K562 (cell line): Measurements from ENCODE around the gene FAM200A. TPM values are rescaled to one million over a fixed set of nuclear protein-coding genes. Genes with fewer than 3 reads are reported as not detected.

Source experiments
- ATAC-seq: fragments of 200-7000 bp; cut with Tn5 transposase; 3 replicates; pipeline ENCODE4 v1.9.1; 2020; ENCODE audit warnings: moderate library complexity
- BruUV-seq: library from RNA; stranded (reverse); fragments of 400-500 nt; replicated peaks from 2 replicates; lab custom pipeline; 2021; lab: Mats Ljungman, UMichigan
- CTCF ChIA-PET: fragments of 300-600 bp; formaldehyde crosslinking; extraction: SDS; loops from one replicate; lab custom pipeline; 2021; ENCODE audit warnings: low intra/inter-chr PET ratio; lab: Yijun Ruan, JAX
- POLR2A ChIA-PET: fragments of 300-600, 350-650 bp; sonication (Branson Sonifier 250); formaldehyde crosslinking; extraction: SDS; loops from one replicate; lab custom pipeline; 2021; ENCODE audit warnings: antibody characterized with exemption, inconsistent platforms; lab: Yijun Ruan, JAX
- DNase-seq, 4 experiments: peaks; one replicate each; pipeline versions ENCODE4 v3.0.0 to v3.0.0-alpha.2; 2011 to 2018; ENCODE audit warnings: low spot score in 3 of 4, mixed read lengths in 3 of 4; ENCODE audit errors: extremely low read depth in 1 of 4
- FAIRE-seq: peaks from 2 replicates; lab custom pipeline; 2011; peaks lifted over from hg19 to GRCh38; lab: Jason Lieb, UNC
- H2AFZ ChIP-seq: 2 replicates; pipeline ENCODE4 v1.6.0; 2011; ENCODE audit warnings: low read depth, low read length, control low read depth, inconsistent platforms
- H3K27ac ChIP-seq: fragments of 200-600 bp; 3 replicates; pipeline ENCODE4 v1.8.0; 2011; ENCODE audit warnings: low read depth, mild to moderate bottlenecking, control low read depth, inconsistent platforms, low read length, moderate library complexity, mixed read lengths; ENCODE audit errors: extremely low read depth
- H3K27me3 ChIP-seq, 2 experiments: fragments of 300-600 bp in 1 of 2; 2 replicates in 1 of 2; 3 replicates in 1 of 2; pipeline versions ENCODE4 v1.6.0 to v1.8.0; 2011; ENCODE audit warnings: inconsistent platforms in 2 of 2, low read length in 2 of 2, mild to moderate bottlenecking in 1 of 2, mixed read lengths in 1 of 2, moderate library complexity in 1 of 2; ENCODE audit not compliant: control insufficient read depth in 2 of 2, insufficient read depth in 2 of 2
- H3K36me3 ChIP-seq: fragments of 300-600 bp; 3 replicates; pipeline ENCODE4 v1.8.0; 2011; ENCODE audit warnings: mild to moderate bottlenecking, low read length, inconsistent platforms; ENCODE audit not compliant: control insufficient read depth, insufficient read depth
- H3K4me1 ChIP-seq, 2 experiments: fragments of 200-600 bp in 1 of 2; replicated peaks in 1 of 2; 2 replicates in 1 of 2; 3 replicates in 1 of 2; pipeline versions ENCODE4 v1.5.1 to v1.8.0; 2011; ENCODE audit warnings: inconsistent platforms in 2 of 2, low read length in 2 of 2, mild to moderate bottlenecking in 1 of 2, mixed read lengths in 1 of 2, moderate library complexity in 1 of 2; ENCODE audit not compliant: control insufficient read depth in 2 of 2, insufficient read depth in 2 of 2
- H3K4me2 ChIP-seq: 2 replicates; pipeline ENCODE4 v1.6.1; 2011; ENCODE audit warnings: low read length, control low read depth, inconsistent platforms, mixed read lengths; ENCODE audit not compliant: insufficient read depth
- H3K4me3 ChIP-seq: fragments of 200-600 bp; sonication (generic), shearing (Covaris generic); 2 replicates; pipeline ENCODE4 v1.5.1; 2016; ENCODE audit warnings: control low read depth, inconsistent platforms
- H3K79me2 ChIP-seq: fragments of 200-600 bp; 3 replicates; pipeline ENCODE4 v1.8.0; 2011; ENCODE audit warnings: low read length, inconsistent platforms; ENCODE audit not compliant: control insufficient read depth, insufficient read depth
- H3K9ac ChIP-seq, 2 experiments: 2 replicates each; pipeline versions ENCODE4 v1.6.0 to v1.6.1; 2011; ENCODE audit warnings: low read depth in 2 of 2, low read length in 2 of 2, control low read depth in 1 of 2, inconsistent platforms in 1 of 2, mild to moderate bottlenecking in 1 of 2, mixed read lengths in 1 of 2; ENCODE audit not compliant: insufficient read depth in 1 of 2
- H3K9me1 ChIP-seq: one replicate; pipeline ENCODE4 v1.6.0; 2011; ENCODE audit warnings: inconsistent platforms, mild to moderate bottlenecking, low read length, moderate library complexity; ENCODE audit not compliant: control insufficient read depth, insufficient read depth
- H3K9me3 ChIP-seq: replicated peaks from 2 replicates; pipeline ENCODE4 v1.5.1; 2011; ENCODE audit warnings: low read depth, low read length, inconsistent platforms; ENCODE audit not compliant: control insufficient read depth, insufficient read depth
- H4K20me1 ChIP-seq: replicated peaks from 2 replicates; pipeline ENCODE4 v1.6.1; 2011; ENCODE audit warnings: low read length, inconsistent platforms, mixed read lengths; ENCODE audit not compliant: control insufficient read depth, insufficient read depth
- BHLHE40 ChIP-seq: IDR thresholded peaks from 2 replicates; pipeline ENCODE4 v1.6.1; 2011; ENCODE audit warnings: low read length, improper control_type of control experiment
- CREB3 ChIP-seq: fragments of 450-650 bp; conservative IDR thresholded peaks from 2 replicates; pipeline ENCODE4 v1.6.1; 2016; ENCODE audit warnings: missing genetic modification characterization, low read depth, mild to moderate bottlenecking, missing compliant biosample characterization, moderate library complexity
- FOXP1 ChIP-seq: sonication (generic); formaldehyde crosslinking; IDR thresholded peaks from 2 replicates; pipeline ENCODE4 v1.8.0; 2022; ENCODE audit warnings: mild to moderate bottlenecking, missing genetic modification reagents
- ID3 ChIP-seq, 2 experiments: fragments of 250-450 bp in 1 of 2; fragments of 450-650 bp in 1 of 2; sonication (Bioruptor Pico) in 1 of 2; IDR thresholded peaks; 2 replicates each; pipeline versions ENCODE4 v1.6.1 to v1.8.0; 2016 to 2021; ENCODE audit warnings: mild to moderate bottlenecking in 2 of 2, moderate library complexity in 2 of 2, missing compliant biosample characterization in 1 of 2, missing genetic modification characterization in 1 of 2
- JUNB ChIP-seq: fragments of 450-650 bp; formaldehyde crosslinking; conservative IDR thresholded peaks from 2 replicates; pipeline ENCODE4 v1.4.0; 2020; ENCODE audit warnings: mild to moderate bottlenecking
- KLF1 ChIP-seq: fragments of 450-650 bp; IDR thresholded peaks from 2 replicates; pipeline ENCODE4 v1.6.1; 2016; ENCODE audit warnings: missing genetic modification characterization, missing compliant biosample characterization
- RREB1 ChIP-seq: fragments of 250-450 bp; sonication (Bioruptor Pico); IDR thresholded peaks from 2 replicates; pipeline ENCODE4 v1.4.0; 2020
- SMARCE1 ChIP-seq: fragments of 450-650 bp; IDR thresholded peaks from 2 replicates; pipeline ENCODE4 v1.7.1; 2016; ENCODE audit warnings: mild to moderate bottlenecking
- ZBTB17 ChIP-seq: fragments of 450-650 bp; formaldehyde crosslinking; IDR thresholded peaks from 2 replicates; pipeline ENCODE4 v1.4.0; 2020; ENCODE audit warnings: mild to moderate bottlenecking
- ZNF766 ChIP-seq: fragments of 200-800 bp; sonication (Bioruptor generic); conservative IDR thresholded peaks from 2 replicates; pipeline ENCODE4 v1.6.1; 2016; ENCODE audit warnings: missing genetic modification characterization, missing compliant biosample characterization
- WGBS: fragments of 100-300 bp; shearing (Covaris generic); methylation state at CpG from one replicate; pipeline ENCODE4 v1.1.6; 2016; ENCODE audit warnings: low coverage, mixed read lengths; ENCODE audit not compliant: insufficient coverage; ENCODE audit errors: missing lambda C conversion rate; 5-methylcytosine and 5-hydroxymethylcytosine counted together
- in situ Hi-C: fragments of 300-500 bp; cut with MboI; formaldehyde crosslinking; loops from 4 replicates; pipeline ENCODE4 v1.15.0; 2018; ENCODE audit warnings: inconsistent platforms, mixed read lengths
- intact Hi-C: fragments of 100-400 bp; cut with micrococcal nuclease; formaldehyde crosslinking; loops from 2 replicates; pipeline ENCODE4 v1.14.2; 2022
- polyA plus RNA-seq, 8 experiments: library from polyadenylated mRNA; depleted of rRNA in 4 of 8; stranded (reverse) in 5 of 8; unstranded in 3 of 8; fragments of >200 nt; fragmentation: Nextera tagmentation in 2 of 8; fragmentation: Illumina TruSeq in 1 of 8; extraction: Ambion mirVana in 2 of 8; extraction: Trizol in 1 of 8; gene quantifications; 2 replicates each; pipeline versions ENCODE4 v1.2.1 to v1.2.3, GENCODE V29; 2011 to 2014; ENCODE audit warnings: inconsistent platforms in 1 of 8, missing spikeins in 1 of 8
- total RNA-seq, 7 experiments: library from RNA; depleted of rRNA in 6 of 7; stranded (reverse); fragments of >200 nt in 6 of 7; fragmentation: Illumina TruSeq in 2 of 7; extraction: Trizol in 2 of 7; gene quantifications; 2 replicates each; pipeline versions ENCODE4 v1.2.1 to v1.2.3, GENCODE V29; 2011 to 2021; ENCODE audit warnings: low replicate concordance in 1 of 7

The FAM200A gene
- total and polyA plus RNA-seq, 9 of the 15 experiments (the other 6 are each of a cell fraction or from before 2014, with no cell fraction given): 3.3 to 11.2 (median 8.3) TPM

- peak; percentile 69 for TF ChIP-seq ZNF766
- TF ChIP-seq ID3 (CRISPR knock-in tag; IDR thresholded peaks at IDR 0.05): no peak
- no peak for TF ChIP-seq ID3 (tag; IDR thresholded peaks at IDR 0.05)
- TF ChIP-seq BHLHE40: peak; percentile 90
- no peak for TF ChIP-seq FOXP1 (CRISPR knock-in tag)
- peak; percentile 13; the same call in 1 of the 2 replicates for TF ChIP-seq KLF1 (tag)
- TF ChIP-seq CREB3 (tag): no peak
Observed at GRCh38 chr7:99499721-99500636, 51.9 kb downstream of the FAM200A start, which contains the start of gene ZNF394 (continued).

GRCh38 chr7:99499371-99499720, 52.6 kb downstream of the FAM200A start:
- peak overlapping the region; percentile 84 to 99 for H3K9ac ChIP-seq
- ChIA-PET POLR2A (interaction anchor here (0.6 to 1.4 kb wide), 5 partner anchors 9 to 53 kb away, joined by 3 to 8 read pairs (median 4); partner anchors contain the start of gene FAM200A), CTCF (interaction anchor here (0.7 kb wide), 1 partner anchor 336 kb away, joined by 3 read pairs; no protein-coding TSS in a partner anchor)
- BruUV-seq: no TSS peak
- H3K4me1 ChIP-seq: peaks cover 5 to 26% of the 10 kb centered on the region in 2 experiments; a peak in 3 of 5 replicates
- H3K4me2 ChIP-seq: peak overlapping the region; percentile 93
- WGBS: 0% methylated on average over 14 of the region's 14 CpGs
- H2AFZ ChIP-seq: peak overlapping the region; percentile 87
- TF ChIP-seq RREB1: 0 out of 2 replicates have a peak, but pooled peaks have one; percentile 8
- no peak for TF ChIP-seq ZBTB17
- peak; percentile 35; the same call in 1 of the 2 replicates for TF ChIP-seq SMARCE1
- TF ChIP-seq JUNB: no peak
- H3K9me3 ChIP-seq: peaks cover 12% of the 10 kb centered on the region
- DNase-seq: no peak
- no peaks in the 10 kb centered on the region for H3K27me3 ChIP-seq
- ATAC-seq: no peak; the same call in 2 of the 3 replicates
- H3K4me3 ChIP-seq: peak overlapping the region; percentile 97
- in situ Hi-C loops (no loop called here), intact Hi-C loops (no loop called here)
- no peak for FAIRE-seq
- H3K27ac ChIP-seq: peak overlapping the region; percentile 87
- peaks cover 3% of the 10 kb centered on the region for H3K9me1 ChIP-seq
- H3K79me2 ChIP-seq: peaks cover 50% of the 10 kb centered on the region
- peaks cover 44% of the 10 kb centered on the region for H3K36me3 ChIP-seq
- H4K20me1 ChIP-seq: peaks cover 20% of the 10 kb centered on the region
